C1 segment of cervical spinal cord (tissue), 14 donors: ENCODE measurements around the gene OTUD5.
"Not testable (repeated sequence)": the region's sequence is repeated elsewhere in the genome, so short reads cannot be mapped to it uniquely, and the experiment has no call there.

ENCODE experiments used
- DNase-seq, 14 donors: peaks; one replicate each; lab custom pipeline; 2025; lab: John Stamatoyannopoulos, UW

Gene OTUD5

DNA sequence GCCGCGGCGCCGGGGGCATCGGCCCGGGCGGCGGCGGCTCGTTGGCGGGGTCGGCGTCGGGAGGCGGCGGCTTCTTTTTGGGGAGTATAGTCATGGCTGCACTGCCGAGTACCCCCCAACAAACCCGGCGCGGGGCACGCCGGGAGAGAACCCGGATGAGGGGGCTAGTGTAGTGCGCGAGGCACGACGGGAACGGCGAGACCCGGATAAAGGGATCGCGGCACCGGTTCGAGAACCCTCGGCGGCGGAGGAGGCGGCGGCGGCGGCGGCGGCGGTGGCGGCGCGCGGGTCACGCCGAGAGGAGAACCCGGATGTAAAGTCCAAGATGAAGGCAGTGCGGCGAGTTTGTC lies at the start of gene OTUD5:
Gene OTUD5, minus strand, starts transcription at position 131 of the 350 bp plus-strand sequence. Its CDS starts 37 bp downstream, at position 94.
- DNase-seq, result peak in 10 of 14 donors; percentile 28 to 79 (median 68)

- no peak for DNase-seq
Observed at GRCh38 chrX:49003696-49004095, 46.3 kb upstream of the OTUD5 start.

GRCh38 chrX:49002091-49002935 lies 44.9 kb upstream of the OTUD5 start, which contains the start of gene GRIPAP1:
TSS of gene GRIPAP1 (minus strand) at chrX:49002264. CDS start at chrX:49002229, 35 bp downstream.
- peak; percentile 3 to 88 (median 64) for DNase-seq

GRCh38 chrX:49001521-49002090 lies 44.2 kb upstream of the OTUD5 start:
- peak in 5 of 14 donors; percentile 5 to 45 (median 32) for DNase-seq

GRCh38 chrX:49000636-49001035 lies 43.2 kb upstream of the OTUD5 start:
- no peak for DNase-seq

- no peak for DNase-seq
Observed at GRCh38 chrX:48999030-48999429, 41.6 kb upstream of the OTUD5 start.

DNA sequence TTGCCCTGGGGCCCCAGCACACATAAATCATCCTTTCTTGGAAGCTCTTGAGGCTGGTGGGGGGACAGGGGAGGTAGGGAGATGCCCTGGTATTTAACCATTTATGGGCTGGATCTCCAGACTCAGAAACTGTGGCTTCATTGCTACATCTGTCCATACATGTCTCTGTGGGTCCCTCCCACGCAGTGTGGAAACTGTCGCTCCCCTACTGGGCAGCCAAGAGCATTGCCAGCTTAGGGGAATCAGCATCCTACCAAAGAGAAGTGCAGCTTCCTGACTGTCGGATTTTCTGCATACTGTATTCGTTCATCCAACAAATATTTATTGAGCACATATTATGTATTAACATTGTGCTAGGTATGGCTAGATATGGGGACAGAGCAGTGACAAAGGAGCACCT lies 41.0 kb upstream of the OTUD5 start:
- DNase-seq, result no peak

- DNase-seq, result no peak
Observed at GRCh38 chrX:48997865-48998264, 40.5 kb upstream of the OTUD5 start.

- DNase-seq, result no peak
Observed at GRCh38 chrX:48997455-48997854, 40.0 kb upstream of the OTUD5 start.

- no peak for DNase-seq
Observed at GRCh38 chrX:48996969-48997368, 39.6 kb upstream of the OTUD5 start.

GRCh38 chrX:48992341-48992740 lies 34.9 kb upstream of the OTUD5 start:
- no peak for DNase-seq

GRCh38 chrX:48989483-48989882 lies 32.1 kb upstream of the OTUD5 start:
- DNase-seq, result no peak

- no peak for DNase-seq
Observed at GRCh38 chrX:48983896-48984295, 26.5 kb upstream of the OTUD5 start.

DNA sequence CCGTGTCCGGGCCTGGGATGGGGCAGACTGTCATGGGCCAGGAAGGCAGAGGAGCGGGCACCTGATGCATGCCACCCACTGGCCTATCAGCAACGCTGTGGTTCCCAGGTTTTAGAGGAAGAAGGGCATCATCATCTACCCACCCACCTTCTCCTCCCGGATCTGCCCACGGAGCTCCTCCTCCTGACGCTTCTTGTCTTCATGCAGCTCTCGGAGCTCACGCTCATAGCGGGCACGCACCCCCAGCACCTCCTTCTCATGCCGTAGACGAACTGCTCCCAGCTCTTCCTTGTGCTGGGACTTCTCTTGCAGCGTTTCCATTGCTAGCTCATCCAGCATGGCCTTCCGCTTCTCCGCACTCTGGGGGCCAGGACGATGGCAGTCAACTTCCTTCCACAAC lies 25.7 kb upstream of the OTUD5 start:
- DNase-seq, result no peak

- no peak for DNase-seq
Observed at GRCh38 chrX:48981178-48981577, 23.8 kb upstream of the OTUD5 start.

DNA sequence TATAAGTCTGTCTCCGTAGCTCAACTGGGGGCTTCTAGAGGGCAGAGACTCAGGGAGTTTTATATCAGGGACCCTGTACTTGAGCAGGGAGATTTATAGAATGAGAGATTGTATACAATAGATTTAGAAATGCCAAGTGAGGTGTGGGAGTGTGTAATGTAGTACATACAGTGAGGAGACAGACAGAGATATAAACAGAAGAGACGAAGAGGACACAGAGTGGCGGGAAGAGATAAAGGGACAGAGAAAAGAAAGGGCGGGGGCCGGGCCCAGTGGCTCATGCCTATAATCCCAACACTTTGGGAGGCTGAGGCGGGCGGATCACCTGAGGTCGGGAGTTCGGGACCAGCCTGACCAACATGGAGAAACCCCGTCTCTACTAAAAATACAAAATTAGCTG lies 22.9 kb upstream of the OTUD5 start:
- not testable (repeated sequence) for DNase-seq

- DNase-seq, result no peak
Observed at GRCh38 chrX:48978226-48978625, 20.8 kb upstream of the OTUD5 start.

DNA sequence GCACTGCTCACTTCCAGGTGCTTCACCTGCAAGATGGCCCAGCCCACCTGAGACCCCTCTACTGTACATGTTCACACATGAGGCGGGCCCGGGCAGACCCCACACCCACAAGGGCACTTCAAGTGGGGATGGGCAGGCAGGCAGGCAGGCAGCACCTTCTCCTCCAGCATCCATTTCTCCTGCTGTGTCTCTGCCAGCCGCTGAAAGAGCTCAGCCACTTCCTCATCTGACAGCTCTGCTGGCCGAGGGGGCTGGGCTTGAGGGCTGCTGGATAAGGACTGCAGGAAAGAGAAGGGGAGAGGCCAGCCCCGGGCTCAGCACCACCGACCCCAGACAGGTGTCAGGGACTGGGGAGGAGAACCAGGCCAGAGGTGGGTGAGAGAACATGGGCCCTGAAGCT lies 18.7 kb upstream of the OTUD5 start:
- no peak for DNase-seq

DNA sequence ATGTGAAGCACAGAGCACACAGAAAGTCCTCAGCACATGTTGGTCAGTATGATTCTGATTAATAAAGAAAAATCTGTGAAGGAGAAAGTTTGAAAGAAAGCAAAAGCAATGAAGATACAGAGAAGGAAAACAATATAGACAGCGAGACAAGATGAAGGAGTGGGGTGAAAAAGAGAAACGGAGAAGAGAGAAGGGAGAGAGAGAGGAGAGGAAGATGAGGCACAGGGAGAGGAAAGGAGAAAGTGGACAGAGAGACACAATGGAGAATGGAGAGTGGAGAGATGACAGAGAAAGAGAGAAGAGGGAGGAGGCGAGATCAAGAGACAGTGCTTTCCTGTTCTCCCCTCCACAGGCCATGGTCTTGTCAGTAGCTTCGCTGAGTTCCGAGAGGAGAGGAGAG lies 18.1 kb upstream of the OTUD5 start:
- no peak for DNase-seq

- no peak for DNase-seq
Observed at GRCh38 chrX:48975041-48975440, 17.6 kb upstream of the OTUD5 start.

DNA sequence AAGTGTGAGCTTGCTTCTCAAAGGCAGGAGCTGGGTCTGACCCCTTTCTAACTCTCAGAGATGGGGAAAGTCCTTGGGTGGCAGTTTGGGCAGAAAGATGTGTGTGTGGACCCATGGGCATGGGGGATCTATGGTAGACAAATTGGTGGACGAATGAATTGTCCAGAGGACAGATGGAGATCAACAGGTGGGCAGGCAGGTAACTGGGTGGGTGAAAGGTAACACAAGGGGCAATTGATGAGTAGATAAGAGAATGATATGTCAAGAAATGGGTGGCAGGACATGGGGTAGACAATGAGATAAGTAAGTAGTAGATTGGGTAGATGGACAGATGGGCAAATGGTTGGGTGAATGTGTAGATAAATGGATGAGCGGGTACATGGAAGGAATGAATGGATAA lies 17.2 kb upstream of the OTUD5 start:
- no peak for DNase-seq

DNA sequence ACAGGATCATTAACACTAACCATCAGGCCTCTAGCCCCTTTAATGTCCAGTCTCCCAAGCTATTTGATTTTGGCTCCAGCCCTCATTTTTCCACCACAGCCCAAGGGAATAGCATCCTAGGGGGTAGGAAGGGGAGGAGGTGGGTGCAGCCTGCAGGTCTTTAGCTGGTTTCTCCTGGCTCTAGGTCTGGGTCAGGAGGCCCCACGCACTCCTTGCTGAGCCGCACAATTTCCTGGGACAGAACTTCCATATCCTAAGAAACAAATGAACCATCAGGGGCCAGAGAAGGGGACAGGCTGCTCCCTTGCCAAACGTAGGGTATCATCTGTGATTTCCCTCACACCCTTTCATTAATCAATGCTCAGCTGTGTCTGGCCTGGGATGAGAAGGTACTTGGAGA lies 16.6 kb upstream of the OTUD5 start:
- DNase-seq, result no peak
